ENCODE measurements around the gene ZNRF3.

The ZNRF3 gene

GRCh38 chr22:28985581-28986290, 102.4 kb downstream of the ZNRF3 start:
- no peak overlapping the region for H3K4me3 ChIP-seq (ENCODE audit: low read depth, low read length)
- TF ChIP-seq CTCF (IDR thresholded peaks at IDR 0.05; ENCODE audit: low read depth, low read length): no peak
- no peaks in the 10 kb centered on the region for H3K27me3 ChIP-seq (ENCODE audit: insufficient read depth, low read depth, severe bottlenecking)
- DNase-seq: no peak
- H3K27ac ChIP-seq: no peak overlapping the region
- no peaks in the 10 kb centered on the region for H3K9me3 ChIP-seq (ENCODE audit: severe bottlenecking)
- peaks cover 37% of the 10 kb centered on the region for H3K36me3 ChIP-seq

- DNase-seq: no peak
- no peaks in the 10 kb centered on the region for H3K9me3 ChIP-seq (ENCODE audit: severe bottlenecking)
- H3K4me3 ChIP-seq (ENCODE audit: low read depth, low read length): no peak overlapping the region
- H3K27me3 ChIP-seq (ENCODE audit: insufficient read depth, low read depth, severe bottlenecking): no peaks in the 10 kb centered on the region
- no peak for TF ChIP-seq CTCF (IDR thresholded peaks at IDR 0.05; ENCODE audit: low read depth, low read length)
- no peak overlapping the region for H3K27ac ChIP-seq
- H3K36me3 ChIP-seq: peaks cover 38% of the 10 kb centered on the region
Measured at GRCh38 chr22:28986366-28986765, 103.0 kb downstream of the ZNRF3 start.

GRCh38 chr22:28988457-28988856, 105.1 kb downstream of the ZNRF3 start:
- no peak for TF ChIP-seq CTCF (IDR thresholded peaks at IDR 0.05; ENCODE audit: low read depth, low read length)
- Histone ChIP-seq H3K4me3 (ENCODE audit: low read depth, low read length) (no peak overlapping the region), H3K27ac (no peak overlapping the region), H3K27me3 (ENCODE audit: insufficient read depth, low read depth, severe bottlenecking) (no peaks in the 10 kb centered on the region), H3K9me3 (ENCODE audit: severe bottlenecking) (no peaks in the 10 kb centered on the region), H3K36me3 (peaks cover 45% of the 10 kb centered on the region)
- DNase-seq: no peak

- TF ChIP-seq CTCF (IDR thresholded peaks at IDR 0.05; ENCODE audit: low read depth, low read length): no peak
- Histone ChIP-seq H3K36me3 (peaks cover 45% of the 10 kb centered on the region), H3K9me3 (ENCODE audit: severe bottlenecking) (no peaks in the 10 kb centered on the region), H3K4me3 (ENCODE audit: low read depth, low read length) (no peak overlapping the region), H3K27me3 (ENCODE audit: insufficient read depth, low read depth, severe bottlenecking) (no peaks in the 10 kb centered on the region), H3K27ac (no peak overlapping the region)
- no peak for DNase-seq
Measured at GRCh38 chr22:28989035-28989464, 105.7 kb downstream of the ZNRF3 start.

GRCh38 chr22:28989484-28989883, 106.1 kb downstream of the ZNRF3 start:
- no peak for TF ChIP-seq CTCF (IDR thresholded peaks at IDR 0.05; ENCODE audit: low read depth, low read length)
- H3K9me3 ChIP-seq (ENCODE audit: severe bottlenecking): no peaks in the 10 kb centered on the region
- H3K4me3 ChIP-seq (ENCODE audit: low read depth, low read length): no peak overlapping the region
- peaks cover 42% of the 10 kb centered on the region for H3K36me3 ChIP-seq
- H3K27me3 ChIP-seq (ENCODE audit: insufficient read depth, low read depth, severe bottlenecking): no peaks in the 10 kb centered on the region
- DNase-seq: no peak
- H3K27ac ChIP-seq: no peak overlapping the region

GRCh38 chr22:28989912-28990311, 106.5 kb downstream of the ZNRF3 start:
- Histone ChIP-seq H3K36me3 (peaks cover 42% of the 10 kb centered on the region), H3K27me3 (ENCODE audit: insufficient read depth, low read depth, severe bottlenecking) (no peaks in the 10 kb centered on the region), H3K27ac (no peak overlapping the region), H3K9me3 (ENCODE audit: severe bottlenecking) (no peaks in the 10 kb centered on the region), H3K4me3 (ENCODE audit: low read depth, low read length) (no peak overlapping the region)
- DNase-seq: no peak
- no peak for TF ChIP-seq CTCF (IDR thresholded peaks at IDR 0.05; ENCODE audit: low read depth, low read length)
